Hepatocyte (in vitro differentiated cells): ENCODE data around the gene TMEM201.

Experiments used
- CTCF ChIP-seq: fragments of 200-600 bp; sonication (generic); IDR thresholded peaks from 2 replicates; pipeline ENCODE4 v1.5.1; 2016; ENCODE audit warnings: antibody characterized with exemption, mild to moderate bottlenecking; ENCODE audit not compliant: poor library complexity
- EZH2 ChIP-seq: fragments of 200-600 bp; sonication (generic); IDR thresholded peaks from 2 replicates; pipeline ENCODE4 v1.6.1; 2016; ENCODE audit warnings: antibody characterized with exemption, mild to moderate bottlenecking, borderline replicate concordance
- EZH2phosphoT487 ChIP-seq: fragments of 200-600 bp; sonication (generic); IDR thresholded peaks from one replicate; pipeline ENCODE4 v1.6.1; 2018; ENCODE audit warnings: antibody characterized with exemption, mild to moderate bottlenecking, low read depth, moderate library complexity; ENCODE audit not compliant: unreplicated experiment, severe bottlenecking

GRCh38 chr1:9558271-9558945, 30.3 kb upstream of the TMEM201 start:
- no peak for TF ChIP-seq CTCF
- no peak for TF ChIP-seq EZH2
- TF ChIP-seq EZH2phosphoT487, result no peak
